Measurements from ENCODE around the gene PLEKHJ1.

DNA sequence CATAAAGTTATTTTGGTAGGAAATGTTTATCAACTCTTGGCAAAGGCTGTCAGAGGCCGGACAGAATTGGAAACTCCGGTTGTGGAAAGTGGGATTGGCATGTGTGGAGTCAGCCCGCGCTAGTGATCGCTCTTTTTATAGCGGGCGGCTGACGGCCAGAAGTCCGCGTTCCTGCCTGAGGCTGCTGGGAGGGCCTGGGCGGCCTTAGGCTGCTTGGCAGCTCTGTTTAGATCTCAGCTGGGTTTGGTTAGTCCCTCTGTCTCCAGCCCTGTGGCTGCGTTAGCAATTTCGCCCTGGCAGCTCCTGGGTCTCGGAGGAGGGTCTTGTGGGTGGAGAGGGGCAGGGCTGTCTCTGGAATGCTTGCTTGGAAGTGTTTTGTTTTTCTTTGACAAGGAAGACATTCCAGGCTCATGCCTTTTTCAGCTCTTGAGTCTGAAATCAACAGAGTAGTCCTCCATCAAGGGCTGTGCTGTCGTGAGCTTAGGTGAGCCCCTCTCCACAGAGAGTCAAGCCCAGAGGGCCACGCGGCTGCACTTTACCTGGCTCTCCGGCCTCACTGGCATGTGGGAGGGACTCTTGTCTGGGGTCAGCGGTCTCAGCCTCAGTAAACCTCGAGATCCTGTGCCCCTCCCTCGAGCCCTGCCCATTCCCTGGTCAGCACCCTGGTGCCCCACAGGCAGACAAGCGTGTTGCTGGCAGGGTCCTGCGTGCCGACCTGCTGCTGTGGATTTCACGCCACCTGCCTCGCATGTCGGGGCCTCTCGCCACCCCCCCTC is 49.9 kb downstream of the PLEKHJ1 start:
- TF ChIP-seq, protein P1, sequence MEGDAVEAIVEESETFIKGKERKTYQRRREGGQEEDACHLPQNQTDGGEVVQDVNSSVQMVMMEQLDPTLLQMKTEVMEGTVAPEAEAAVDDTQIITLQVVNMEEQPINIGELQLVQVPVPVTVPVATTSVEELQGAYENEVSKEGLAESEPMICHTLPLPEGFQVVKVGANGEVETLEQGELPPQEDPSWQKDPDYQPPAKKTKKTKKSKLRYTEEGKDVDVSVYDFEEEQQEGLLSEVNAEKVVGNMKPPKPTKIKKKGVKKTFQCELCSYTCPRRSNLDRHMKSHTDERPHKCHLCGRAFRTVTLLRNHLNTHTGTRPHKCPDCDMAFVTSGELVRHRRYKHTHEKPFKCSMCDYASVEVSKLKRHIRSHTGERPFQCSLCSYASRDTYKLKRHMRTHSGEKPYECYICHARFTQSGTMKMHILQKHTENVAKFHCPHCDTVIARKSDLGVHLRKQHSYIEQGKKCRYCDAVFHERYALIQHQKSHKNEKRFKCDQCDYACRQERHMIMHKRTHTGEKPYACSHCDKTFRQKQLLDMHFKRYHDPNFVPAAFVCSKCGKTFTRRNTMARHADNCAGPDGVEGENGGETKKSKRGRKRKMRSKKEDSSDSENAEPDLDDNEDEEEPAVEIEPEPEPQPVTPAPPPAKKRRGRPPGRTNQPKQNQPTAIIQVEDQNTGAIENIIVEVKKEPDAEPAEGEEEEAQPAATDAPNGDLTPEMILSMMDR (IDR thresholded peaks at IDR 0.05) = no peak
- no peak for TF ChIP-seq POLR2A (IDR thresholded peaks at IDR 0.05)

Measured in adrenal gland (tissue), 5 donors.